Breast epithelium (tissue), 4 donors: ENCODE results near the gene YWHAE. TPM values are rescaled to one million over a fixed set of nuclear protein-coding genes. Genes with fewer than 3 reads are reported as not detected.
A peak's percentile ranks its signal among the peaks of the same experiment; 100 is the strongest.
"Not testable (repeated sequence)": the region's sequence is repeated elsewhere in the genome, so short reads cannot be mapped to it uniquely, and the experiment has no call there.

Experiments used
- DNase-seq, 2 donors: peaks; one replicate each; pipeline ENCODE4 v3.0.0-alpha.2; 2019; ENCODE audit warnings: low spot score in 2 of 2
- H3K27ac ChIP-seq, 2 donors: fragments of 200-600 bp; sonication (generic) in 1 of 2; one replicate each; pipeline ENCODE4 v1.5.1; 2016 to 2019; ENCODE audit warnings: mild to moderate bottlenecking in 1 of 2
- H3K27me3 ChIP-seq, 2 donors: fragments of 200-600 bp; sonication (generic) in 1 of 2; one replicate each; pipeline versions ENCODE4 v1.5.1 to v1.6.0; 2017 to 2019; ENCODE audit warnings: control low read depth in 1 of 2, mild to moderate bottlenecking in 1 of 2
- H3K36me3 ChIP-seq: fragments of 200-600 bp; one replicate; pipeline ENCODE4 v1.5.1; 2019
- H3K4me1 ChIP-seq, 2 donors: fragments of 200-600 bp; sonication (generic); one replicate each; pipeline ENCODE4 v1.5.1; 2016 to 2019; ENCODE audit warnings: control low read depth in 1 of 2
- H3K4me3 ChIP-seq, 3 donors: fragments of 200-600 bp; sonication (generic); 1 replicate in 2 of 3; 2 replicates in 1 of 3; pipeline ENCODE4 v1.5.1; 2016 to 2019; ENCODE audit warnings: mild to moderate bottlenecking in 3 of 3, moderate library complexity in 2 of 3
- H3K9me3 ChIP-seq, 2 donors: fragments of 200-600 bp; sonication (generic) in 1 of 2; one replicate each; pipeline ENCODE4 v1.5.1; 2016 to 2019; ENCODE audit warnings: control low read depth in 1 of 2
- CTCF ChIP-seq, 3 donors: fragments of 450-650 bp; IDR thresholded peaks; one replicate each; pipeline ENCODE4 v1.5.1; 2016 to 2017; ENCODE audit warnings: antibody characterized with exemption in 3 of 3, mild to moderate bottlenecking in 3 of 3, moderate library complexity in 3 of 3
- POLR2A ChIP-seq: fragments of 450-650 bp; IDR thresholded peaks from one replicate; pipeline ENCODE4 v1.6.1; 2016; ENCODE audit warnings: antibody characterized with exemption, mild to moderate bottlenecking, moderate library complexity
- POLR2AphosphoS5 ChIP-seq, 3 donors: sonication (generic); formaldehyde crosslinking; IDR thresholded peaks; one replicate each; pipeline ENCODE4 v1.6.1; 2017; ENCODE audit warnings: antibody characterized with exemption in 3 of 3
- intact Hi-C: fragments of 100-400 bp; cut with DNase I; formaldehyde crosslinking; loops from one replicate; pipeline ENCODE4 v1.15.1; 2023; ENCODE audit warnings: low total_unique reads
- total RNA-seq, 3 donors: library from RNA; depleted of rRNA; stranded (reverse); fragments of >200 nt; gene quantifications; one replicate each; pipeline ENCODE4 v1.1.0, GENCODE V29; 2016

YWHAE gene
- total RNA-seq, 3 donors from 2014 or later: 481 to 610 (median 518) TPM

GRCh38 chr17:1362964-1363363 is 37.1 kb downstream of the YWHAE start:
- Histone ChIP-seq H3K4me1 (peaks cover 0 to 5% of the 10 kb centered on the region in 2 donors), H3K27me3 (no peaks in the 10 kb centered on the region), H3K36me3 (no peaks in the 10 kb centered on the region), H3K9me3 (no peaks in the 10 kb centered on the region), H3K27ac (peak overlapping the region in 1 of 2 donors; percentile 26), H3K4me3 (no peak overlapping the region)
- TF ChIP-seq POLR2A (no peak), POLR2AphosphoS5 (IDR thresholded peaks at IDR 0.05) (no peak), CTCF (IDR thresholded peaks at IDR 0.05) (no peak)
- DNase-seq: no peak
- intact Hi-C loops: loop anchor here (10.0 kb wide), 1 partner anchor 152 kb away; the partner anchor contains the start of gene INPP5K

- Histone ChIP-seq H3K27ac (peak overlapping the region; percentile 20 to 30), H3K4me1 (peaks cover 0 to 5% of the 10 kb centered on the region in 2 donors), H3K4me3 (peak overlapping the region in 1 of 3 donors; percentile 8), H3K27me3 (no peaks in the 10 kb centered on the region), H3K9me3 (no peaks in the 10 kb centered on the region), H3K36me3 (no peaks in the 10 kb centered on the region)
- intact Hi-C loops: loop anchor here (10.0 kb wide), 1 partner anchor 153 kb away; the partner anchor contains the start of gene INPP5K
- TF ChIP-seq CTCF (IDR thresholded peaks at IDR 0.05) (no peak), POLR2A (no peak), POLR2AphosphoS5 (IDR thresholded peaks at IDR 0.05) (no peak)
- no peak for DNase-seq
Observed at GRCh38 chr17:1362065-1362848, 37.8 kb downstream of the YWHAE start.

- Histone ChIP-seq H3K4me1 (peaks cover 0 to 5% of the 10 kb centered on the region in 2 donors), H3K27ac (no peak overlapping the region), H3K36me3 (no peaks in the 10 kb centered on the region), H3K27me3 (no peaks in the 10 kb centered on the region), H3K9me3 (no peaks in the 10 kb centered on the region), H3K4me3 (no peak overlapping the region)
- no peak for DNase-seq
- no peak for TF ChIP-seq POLR2AphosphoS5 (IDR thresholded peaks at IDR 0.05)
- no peak for TF ChIP-seq POLR2A
- no peak for TF ChIP-seq CTCF (IDR thresholded peaks at IDR 0.05)
- intact Hi-C loops: loop anchor here (10.0 kb wide), 1 partner anchor 154 kb away; the partner anchor contains the start of gene INPP5K
Observed at GRCh38 chr17:1360975-1361374, 39.0 kb downstream of the YWHAE start.

- DNase-seq, H3K27ac ChIP-seq, H3K27me3 ChIP-seq, H3K9me3 ChIP-seq, H3K36me3 ChIP-seq, H3K4me3 ChIP-seq, H3K4me1 ChIP-seq: not testable (repeated sequence)
- intact Hi-C loops: loop anchor here (10.0 kb wide), 1 partner anchor 154 kb away; the partner anchor contains the start of gene INPP5K
Observed at GRCh38 chr17:1360315-1360714, 39.7 kb downstream of the YWHAE start.

- DNase-seq: no peak
- Histone ChIP-seq H3K36me3 (no peaks in the 10 kb centered on the region), H3K4me1 (no peaks in the 10 kb centered on the region), H3K4me3 (no peak overlapping the region), H3K27ac (no peak overlapping the region), H3K9me3 (no peaks in the 10 kb centered on the region), H3K27me3 (no peaks in the 10 kb centered on the region)
- intact Hi-C loops: no loop called here
- no peak for TF ChIP-seq POLR2AphosphoS5 (IDR thresholded peaks at IDR 0.05)
- TF ChIP-seq CTCF (IDR thresholded peaks at IDR 0.05): no peak
- no peak for TF ChIP-seq POLR2A
Observed at GRCh38 chr17:1354030-1354429, 46.0 kb downstream of the YWHAE start.

GRCh38 chr17:1352530-1352929 is 47.5 kb downstream of the YWHAE start:
- H3K36me3 ChIP-seq, DNase-seq, H3K4me1 ChIP-seq, H3K9me3 ChIP-seq, H3K27me3 ChIP-seq, intact Hi-C loops, H3K4me3 ChIP-seq, H3K27ac ChIP-seq: not testable (repeated sequence)
